ENCODE measurements around the gene KLHL18. TPM values are rescaled to one million over a fixed set of nuclear protein-coding genes. Genes with fewer than 3 reads are reported as not detected.
"Not testable (repeated sequence)": the region's sequence is repeated elsewhere in the genome, so short reads cannot be mapped to it uniquely, and the experiment has no call there.

The KLHL18 gene
- total RNA-seq, 1 donor from 2014 or later, result 47.4 TPM

DNA sequence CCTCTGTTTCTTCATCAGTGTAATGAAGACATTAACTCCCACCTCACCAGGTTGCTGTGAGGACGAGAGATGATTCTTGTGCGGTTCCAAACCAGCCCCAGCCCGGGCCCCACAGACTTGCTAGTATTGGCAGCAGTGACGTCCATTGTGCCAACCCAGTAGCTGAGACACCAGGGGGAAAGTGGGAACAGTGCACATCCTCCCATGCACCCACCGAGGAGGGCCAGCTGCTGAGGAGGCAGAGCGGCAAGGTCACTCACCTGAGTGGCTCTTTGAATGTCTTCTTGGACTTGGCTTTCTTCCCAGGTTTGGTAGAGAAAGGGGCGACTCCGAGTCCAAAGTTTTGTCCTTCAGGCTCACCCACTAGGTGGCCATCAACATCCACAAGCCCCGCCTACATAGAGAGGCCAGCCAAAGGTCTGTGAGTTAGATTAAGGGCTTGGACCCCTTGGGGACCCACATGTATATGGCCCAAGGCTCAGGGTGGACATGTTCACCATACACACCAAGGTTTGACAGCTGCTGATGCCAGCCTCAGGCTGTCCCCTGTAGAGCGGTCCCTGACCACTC is 38.1 kb upstream of the KLHL18 start:
- no peak overlapping the region for H3K4me3 Mint-ChIP-seq (ENCODE audit: unreplicated experiment)
- no peak overlapping the region for H3K27ac Mint-ChIP-seq (ENCODE audit: unreplicated experiment)
- no peaks in the 10 kb centered on the region for H3K4me1 Mint-ChIP-seq (ENCODE audit: low read depth, unreplicated experiment)
- peaks cover 1% of the 10 kb centered on the region for H3K9me3 Mint-ChIP-seq (ENCODE audit: unreplicated experiment)
- no peaks in the 10 kb centered on the region for H3K27me3 Mint-ChIP-seq (ENCODE audit: unreplicated experiment)
- no peak for DNase-seq
- TF ChIP-seq, protein P1, sequence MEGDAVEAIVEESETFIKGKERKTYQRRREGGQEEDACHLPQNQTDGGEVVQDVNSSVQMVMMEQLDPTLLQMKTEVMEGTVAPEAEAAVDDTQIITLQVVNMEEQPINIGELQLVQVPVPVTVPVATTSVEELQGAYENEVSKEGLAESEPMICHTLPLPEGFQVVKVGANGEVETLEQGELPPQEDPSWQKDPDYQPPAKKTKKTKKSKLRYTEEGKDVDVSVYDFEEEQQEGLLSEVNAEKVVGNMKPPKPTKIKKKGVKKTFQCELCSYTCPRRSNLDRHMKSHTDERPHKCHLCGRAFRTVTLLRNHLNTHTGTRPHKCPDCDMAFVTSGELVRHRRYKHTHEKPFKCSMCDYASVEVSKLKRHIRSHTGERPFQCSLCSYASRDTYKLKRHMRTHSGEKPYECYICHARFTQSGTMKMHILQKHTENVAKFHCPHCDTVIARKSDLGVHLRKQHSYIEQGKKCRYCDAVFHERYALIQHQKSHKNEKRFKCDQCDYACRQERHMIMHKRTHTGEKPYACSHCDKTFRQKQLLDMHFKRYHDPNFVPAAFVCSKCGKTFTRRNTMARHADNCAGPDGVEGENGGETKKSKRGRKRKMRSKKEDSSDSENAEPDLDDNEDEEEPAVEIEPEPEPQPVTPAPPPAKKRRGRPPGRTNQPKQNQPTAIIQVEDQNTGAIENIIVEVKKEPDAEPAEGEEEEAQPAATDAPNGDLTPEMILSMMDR (IDR thresholded peaks at IDR 0.05; ENCODE audit: partially characterized antibody, unreplicated experiment), result no peak
- no peaks in the 10 kb centered on the region for H3K36me3 Mint-ChIP-seq (ENCODE audit: unreplicated experiment)

- no peak for DNase-seq
- H3K27ac Mint-ChIP-seq (ENCODE audit: unreplicated experiment), result no peak overlapping the region
- no peaks in the 10 kb centered on the region for H3K4me1 Mint-ChIP-seq (ENCODE audit: low read depth, unreplicated experiment)
- peaks cover 1% of the 10 kb centered on the region for H3K9me3 Mint-ChIP-seq (ENCODE audit: unreplicated experiment)
- H3K36me3 Mint-ChIP-seq (ENCODE audit: unreplicated experiment), result no peaks in the 10 kb centered on the region
- TF ChIP-seq, protein P1 (IDR thresholded peaks at IDR 0.05; ENCODE audit: partially characterized antibody, unreplicated experiment), result no peak
- no peaks in the 10 kb centered on the region for H3K27me3 Mint-ChIP-seq (ENCODE audit: unreplicated experiment)
- no peak overlapping the region for H3K4me3 Mint-ChIP-seq (ENCODE audit: unreplicated experiment)
Observed at GRCh38 chr3:47245271-47245670, 37.5 kb upstream of the KLHL18 start.

DNA sequence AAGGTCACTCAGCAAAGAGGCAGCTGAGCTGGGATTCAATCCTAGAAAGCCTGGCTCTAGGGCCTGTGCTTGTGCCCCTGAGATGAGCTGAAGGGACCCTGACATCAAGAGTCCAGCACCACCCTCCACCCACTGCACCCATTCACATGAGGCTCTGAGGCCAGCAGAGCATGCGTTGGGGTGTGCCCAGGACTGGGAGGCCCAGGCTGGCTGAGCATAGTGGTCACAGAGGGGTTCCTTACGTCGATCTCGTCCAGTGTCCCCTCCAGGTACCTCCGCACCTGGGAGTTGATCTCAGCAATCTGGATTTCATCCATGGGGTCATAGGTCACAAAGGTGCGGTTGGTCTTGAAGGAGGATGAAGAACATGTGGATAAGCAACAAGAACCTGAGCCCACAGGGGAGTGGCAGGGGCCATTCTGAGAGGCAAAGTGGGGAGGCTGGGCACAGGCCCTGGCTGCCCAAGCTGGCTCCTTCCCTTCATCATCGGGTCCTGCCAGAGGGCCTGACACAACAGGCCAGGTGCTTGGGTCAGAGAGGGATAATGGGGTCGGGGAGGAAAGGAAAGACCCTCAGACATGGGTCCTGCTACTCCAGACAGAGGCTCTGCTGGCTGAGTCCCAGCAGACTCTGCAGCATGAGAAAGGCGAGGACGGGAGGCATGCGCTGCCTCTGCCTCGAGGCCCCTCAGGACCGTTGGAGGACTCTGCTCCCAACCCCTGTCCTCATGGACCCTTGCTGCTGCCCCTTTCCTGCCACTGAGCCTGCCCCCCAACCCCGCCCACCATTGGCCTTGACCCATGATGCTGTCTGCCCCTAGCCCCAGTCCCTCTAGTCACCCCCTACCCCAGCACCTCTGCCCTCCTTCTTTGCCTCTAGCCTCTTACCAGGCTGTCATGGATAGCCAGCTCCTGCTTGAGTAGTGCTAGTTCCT is 35.3 kb upstream of the KLHL18 start:
- Mint-ChIP-seq H3K4me1 (ENCODE audit: low read depth, unreplicated experiment) (no peaks in the 10 kb centered on the region), H3K27me3 (ENCODE audit: unreplicated experiment) (no peaks in the 10 kb centered on the region), H3K9me3 (ENCODE audit: unreplicated experiment) (peaks cover 1% of the 10 kb centered on the region), H3K27ac (ENCODE audit: unreplicated experiment) (no peak overlapping the region), H3K4me3 (ENCODE audit: unreplicated experiment) (no peak overlapping the region), H3K36me3 (ENCODE audit: unreplicated experiment) (no peaks in the 10 kb centered on the region)
- TF ChIP-seq, protein P1 (IDR thresholded peaks at IDR 0.05; ENCODE audit: partially characterized antibody, unreplicated experiment), result no peak
- DNase-seq, result no peak

DNA sequence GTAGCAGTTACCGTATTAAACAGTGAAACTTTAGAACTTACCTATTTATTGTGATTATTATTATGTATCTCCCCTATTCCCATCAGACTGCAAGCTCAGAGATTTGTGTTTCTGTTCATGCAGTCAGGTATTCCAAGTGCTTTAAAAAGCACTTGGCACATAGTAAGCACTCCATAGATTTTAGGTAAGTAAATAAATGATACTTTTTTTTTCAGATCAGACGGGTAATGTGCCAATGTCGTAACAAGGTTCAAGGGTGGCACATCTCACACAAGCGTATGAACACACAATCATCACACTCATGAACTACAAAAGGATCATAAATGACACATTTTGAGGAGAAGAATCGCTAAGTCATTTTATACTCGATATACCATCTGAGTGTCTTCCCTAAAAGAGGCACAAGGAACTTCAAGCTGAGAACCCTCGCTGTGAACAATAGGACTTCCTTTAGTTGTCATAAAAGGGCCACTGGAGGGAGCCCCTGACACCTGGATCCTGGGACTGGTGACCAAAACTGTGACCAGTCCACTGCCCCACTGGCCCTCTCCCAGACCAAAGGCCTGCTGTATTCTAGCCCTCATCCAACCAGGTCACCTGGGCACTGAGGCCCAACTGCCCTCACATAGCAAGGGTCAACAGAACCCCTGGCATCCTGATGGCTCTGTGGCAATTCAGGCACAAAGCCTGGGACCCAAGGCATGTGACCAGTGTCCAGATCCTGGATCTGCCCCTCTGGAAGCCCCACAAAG is 32.3 kb upstream of the KLHL18 start:
- Mint-ChIP-seq H3K4me1 (ENCODE audit: low read depth, unreplicated experiment) (no peaks in the 10 kb centered on the region), H3K4me3 (ENCODE audit: unreplicated experiment) (no peak overlapping the region), H3K36me3 (ENCODE audit: unreplicated experiment) (no peaks in the 10 kb centered on the region), H3K27ac (ENCODE audit: unreplicated experiment) (no peak overlapping the region), H3K9me3 (ENCODE audit: unreplicated experiment) (peaks cover 1% of the 10 kb centered on the region), H3K27me3 (ENCODE audit: unreplicated experiment) (no peaks in the 10 kb centered on the region)
- DNase-seq, result no peak
- TF ChIP-seq, protein P1 (IDR thresholded peaks at IDR 0.05; ENCODE audit: partially characterized antibody, unreplicated experiment), result no peak

- not testable (repeated sequence) for H3K4me1 Mint-ChIP-seq (ENCODE audit: low read depth, unreplicated experiment); H3K36me3 Mint-ChIP-seq (ENCODE audit: unreplicated experiment); DNase-seq; H3K4me3 Mint-ChIP-seq (ENCODE audit: unreplicated experiment); H3K27me3 Mint-ChIP-seq (ENCODE audit: unreplicated experiment); H3K9me3 Mint-ChIP-seq (ENCODE audit: unreplicated experiment); H3K27ac Mint-ChIP-seq (ENCODE audit: unreplicated experiment)
Observed at GRCh38 chr3:47251085-47251484, 31.7 kb upstream of the KLHL18 start.

Measured in glutamatergic neuron (in vitro differentiated cells).